K562 (cell line): ENCODE measurements around the gene CPNE1. TPM values are rescaled to one million over a fixed set of nuclear protein-coding genes. Genes with fewer than 3 reads are reported as not detected.

Experiments
- ATAC-seq: fragments of 200-7000 bp; cut with Tn5 transposase; 3 replicates; pipeline ENCODE4 v1.9.1; 2020; ENCODE audit warnings: moderate library complexity
- BruUV-seq: library from RNA; stranded (reverse); fragments of 400-500 nt; replicated peaks from 2 replicates; lab custom pipeline; 2021; lab: Mats Ljungman, UMichigan
- CTCF ChIA-PET: fragments of 300-600 bp; formaldehyde crosslinking; extraction: SDS; loops from one replicate; lab custom pipeline; 2021; ENCODE audit warnings: low intra/inter-chr PET ratio; lab: Yijun Ruan, JAX
- POLR2A ChIA-PET: fragments of 300-600, 350-650 bp; sonication (Branson Sonifier 250); formaldehyde crosslinking; extraction: SDS; loops from one replicate; lab custom pipeline; 2021; ENCODE audit warnings: antibody characterized with exemption, inconsistent platforms; lab: Yijun Ruan, JAX
- DNase-seq, 4 experiments: peaks; one replicate each; pipeline versions ENCODE4 v3.0.0 to v3.0.0-alpha.2; 2011 to 2018; ENCODE audit warnings: low spot score in 3 of 4, mixed read lengths in 3 of 4; ENCODE audit errors: extremely low read depth in 1 of 4
- FAIRE-seq: peaks from 2 replicates; lab custom pipeline; 2011; peaks lifted over from hg19 to GRCh38; lab: Jason Lieb, UNC
- H2AFZ ChIP-seq: 2 replicates; pipeline ENCODE4 v1.6.0; 2011; ENCODE audit warnings: low read depth, low read length, control low read depth, inconsistent platforms
- H3K27ac ChIP-seq: fragments of 200-600 bp; 3 replicates; pipeline ENCODE4 v1.8.0; 2011; ENCODE audit warnings: low read depth, mild to moderate bottlenecking, control low read depth, inconsistent platforms, low read length, moderate library complexity, mixed read lengths; ENCODE audit errors: extremely low read depth
- H3K27me3 ChIP-seq, 2 experiments: fragments of 300-600 bp in 1 of 2; 2 replicates in 1 of 2; 3 replicates in 1 of 2; pipeline versions ENCODE4 v1.6.0 to v1.8.0; 2011; ENCODE audit warnings: inconsistent platforms in 2 of 2, low read length in 2 of 2, mild to moderate bottlenecking in 1 of 2, mixed read lengths in 1 of 2, moderate library complexity in 1 of 2; ENCODE audit not compliant: control insufficient read depth in 2 of 2, insufficient read depth in 2 of 2
- H3K36me3 ChIP-seq: fragments of 300-600 bp; 3 replicates; pipeline ENCODE4 v1.8.0; 2011; ENCODE audit warnings: mild to moderate bottlenecking, low read length, inconsistent platforms; ENCODE audit not compliant: control insufficient read depth, insufficient read depth
- H3K4me1 ChIP-seq, 2 experiments: fragments of 200-600 bp in 1 of 2; replicated peaks in 1 of 2; 2 replicates in 1 of 2; 3 replicates in 1 of 2; pipeline versions ENCODE4 v1.5.1 to v1.8.0; 2011; ENCODE audit warnings: inconsistent platforms in 2 of 2, low read length in 2 of 2, mild to moderate bottlenecking in 1 of 2, mixed read lengths in 1 of 2, moderate library complexity in 1 of 2; ENCODE audit not compliant: control insufficient read depth in 2 of 2, insufficient read depth in 2 of 2
- H3K4me2 ChIP-seq: 2 replicates; pipeline ENCODE4 v1.6.1; 2011; ENCODE audit warnings: low read length, control low read depth, inconsistent platforms, mixed read lengths; ENCODE audit not compliant: insufficient read depth
- H3K4me3 ChIP-seq: fragments of 200-600 bp; sonication (generic), shearing (Covaris generic); 2 replicates; pipeline ENCODE4 v1.5.1; 2016; ENCODE audit warnings: control low read depth, inconsistent platforms
- H3K79me2 ChIP-seq: fragments of 200-600 bp; 3 replicates; pipeline ENCODE4 v1.8.0; 2011; ENCODE audit warnings: low read length, inconsistent platforms; ENCODE audit not compliant: control insufficient read depth, insufficient read depth
- H3K9ac ChIP-seq, 2 experiments: 2 replicates each; pipeline versions ENCODE4 v1.6.0 to v1.6.1; 2011; ENCODE audit warnings: low read depth in 2 of 2, low read length in 2 of 2, control low read depth in 1 of 2, inconsistent platforms in 1 of 2, mild to moderate bottlenecking in 1 of 2, mixed read lengths in 1 of 2; ENCODE audit not compliant: insufficient read depth in 1 of 2
- H3K9me1 ChIP-seq: one replicate; pipeline ENCODE4 v1.6.0; 2011; ENCODE audit warnings: inconsistent platforms, mild to moderate bottlenecking, low read length, moderate library complexity; ENCODE audit not compliant: control insufficient read depth, insufficient read depth
- H3K9me3 ChIP-seq: replicated peaks from 2 replicates; pipeline ENCODE4 v1.5.1; 2011; ENCODE audit warnings: low read depth, low read length, inconsistent platforms; ENCODE audit not compliant: control insufficient read depth, insufficient read depth
- H4K20me1 ChIP-seq: replicated peaks from 2 replicates; pipeline ENCODE4 v1.6.1; 2011; ENCODE audit warnings: low read length, inconsistent platforms, mixed read lengths; ENCODE audit not compliant: control insufficient read depth, insufficient read depth
- C11orf30 ChIP-seq: fragments of 450-650 bp; IDR thresholded peaks from 2 replicates; pipeline ENCODE4 v1.6.1; 2016; ENCODE audit warnings: low read depth, mild to moderate bottlenecking
- FOXP1 ChIP-seq: sonication (generic); formaldehyde crosslinking; IDR thresholded peaks from 2 replicates; pipeline ENCODE4 v1.8.0; 2022; ENCODE audit warnings: mild to moderate bottlenecking, missing genetic modification reagents
- MAFF ChIP-seq: IDR thresholded peaks from 2 replicates; pipeline ENCODE4 v1.6.1; 2012; ENCODE audit warnings: low read length, improper control_type of control experiment
- NFXL1 ChIP-seq: fragments of 450-650 bp; formaldehyde crosslinking; IDR thresholded peaks from 2 replicates; pipeline ENCODE4 v1.4.0; 2021; ENCODE audit warnings: mild to moderate bottlenecking
- NR1H2 ChIP-seq: sonication (generic); formaldehyde crosslinking; IDR thresholded peaks from 2 replicates; pipeline ENCODE4 v1.4.0; 2020; ENCODE audit warnings: mild to moderate bottlenecking, missing genetic modification reagents
- RNF2 ChIP-seq: sonication (generic); IDR thresholded peaks from 2 replicates; pipeline ENCODE4 v1.6.1; 2016
- SAFB ChIP-seq: fragments of 200-400 bp; formaldehyde crosslinking; IDR thresholded peaks from 2 replicates; pipeline ENCODE4 v1.6.1; 2017; ENCODE audit warnings: low read depth, low read length, borderline replicate concordance
- SIX5 ChIP-seq, 2 experiments: IDR thresholded peaks; 2 replicates each; pipeline ENCODE4 v1.6.1; 2011; ENCODE audit warnings: low read length in 2 of 2, borderline replicate concordance in 1 of 2, low read depth in 1 of 2, mild to moderate bottlenecking in 1 of 2, moderate library complexity in 1 of 2; ENCODE audit not compliant: insufficient read depth in 1 of 2
- SREBF2 ChIP-seq: sonication (generic); formaldehyde crosslinking; IDR thresholded peaks from 2 replicates; pipeline ENCODE4 v1.4.0; 2020; ENCODE audit warnings: mild to moderate bottlenecking, missing genetic modification reagents
- TCF7 ChIP-seq: sonication (generic); IDR thresholded peaks from 2 replicates; pipeline ENCODE4 v1.6.1; 2016; ENCODE audit warnings: antibody characterized with exemption, borderline replicate concordance
- TGIF2 ChIP-seq: sonication (generic); formaldehyde crosslinking; IDR thresholded peaks from 2 replicates; pipeline ENCODE4 v1.8.1; 2022; ENCODE audit warnings: mild to moderate bottlenecking, missing genetic modification reagents, moderate library complexity
- ZNF507 ChIP-seq: conservative IDR thresholded peaks from 2 replicates; pipeline ENCODE4 v1.6.1; 2017; ENCODE audit warnings: missing genetic modification characterization, missing compliant biosample characterization
- ZNF76 ChIP-seq: fragments of 250-450 bp; sonication (Bioruptor Pico); IDR thresholded peaks from 2 replicates; pipeline ENCODE4 v1.4.0; 2020; ENCODE audit warnings: mild to moderate bottlenecking, moderate library complexity, borderline replicate concordance
- WGBS: fragments of 100-300 bp; shearing (Covaris generic); methylation state at CpG from one replicate; pipeline ENCODE4 v1.1.6; 2016; ENCODE audit warnings: low coverage, mixed read lengths; ENCODE audit not compliant: insufficient coverage; ENCODE audit errors: missing lambda C conversion rate; 5-methylcytosine and 5-hydroxymethylcytosine counted together
- in situ Hi-C: fragments of 300-500 bp; cut with MboI; formaldehyde crosslinking; loops from 4 replicates; pipeline ENCODE4 v1.15.0; 2018; ENCODE audit warnings: inconsistent platforms, mixed read lengths
- intact Hi-C: fragments of 100-400 bp; cut with micrococcal nuclease; formaldehyde crosslinking; loops from 2 replicates; pipeline ENCODE4 v1.14.2; 2022
- polyA plus RNA-seq, 8 experiments: library from polyadenylated mRNA; depleted of rRNA in 4 of 8; stranded (reverse) in 5 of 8; unstranded in 3 of 8; fragments of >200 nt; fragmentation: Nextera tagmentation in 2 of 8; fragmentation: Illumina TruSeq in 1 of 8; extraction: Ambion mirVana in 2 of 8; extraction: Trizol in 1 of 8; gene quantifications; 2 replicates each; pipeline versions ENCODE4 v1.2.1 to v1.2.3, GENCODE V29; 2011 to 2014; ENCODE audit warnings: inconsistent platforms in 1 of 8, missing spikeins in 1 of 8
- total RNA-seq, 7 experiments: library from RNA; depleted of rRNA in 6 of 7; stranded (reverse); fragments of >200 nt in 6 of 7; fragmentation: Illumina TruSeq in 2 of 7; extraction: Trizol in 2 of 7; gene quantifications; 2 replicates each; pipeline versions ENCODE4 v1.2.1 to v1.2.3, GENCODE V29; 2011 to 2021; ENCODE audit warnings: low replicate concordance in 1 of 7
- TF ChIP-seq, protein P1 (sequence below): fragments of 250-450 bp; sonication (Bioruptor Pico); IDR thresholded peaks from 2 replicates; pipeline ENCODE4 v1.4.0; 2020; ENCODE audit warnings: mild to moderate bottlenecking, moderate library complexity
- TF ChIP-seq, protein P2 (sequence below): fragments of 450-650 bp; formaldehyde crosslinking; IDR thresholded peaks from 2 replicates; pipeline ENCODE4 v1.4.0; 2020; ENCODE audit warnings: mild to moderate bottlenecking
- TF ChIP-seq, protein P3 (sequence below): fragments of 250-450 bp; sonication (Bioruptor Pico); IDR thresholded peaks from 2 replicates; pipeline ENCODE4 v1.8.0; 2021; ENCODE audit warnings: mild to moderate bottlenecking, moderate library complexity

CPNE1 gene
- total and polyA plus RNA-seq, 9 of the 15 experiments (the other 6 are each of a cell fraction or from before 2014, with no cell fraction given), result 42.1 to 102 (median 56.0) TPM

DNA sequence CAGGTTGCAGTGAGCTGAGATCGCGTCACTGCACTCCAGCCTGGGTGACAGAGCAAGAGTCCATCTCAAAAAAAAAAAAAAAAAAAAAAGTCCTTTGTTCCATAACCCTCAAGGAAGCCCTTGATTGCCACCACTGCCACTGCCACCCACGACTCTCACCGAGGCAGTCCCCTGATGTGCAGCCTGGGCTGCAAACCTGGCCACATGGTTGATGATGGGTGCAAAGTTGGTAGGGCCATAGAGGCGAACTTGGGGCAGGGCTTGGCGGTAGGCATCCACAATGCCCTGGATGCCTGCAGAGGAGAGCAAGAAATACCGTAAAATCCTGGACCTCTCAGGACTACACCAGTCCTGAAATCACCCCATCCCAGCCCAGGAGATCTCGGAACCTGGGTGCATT is 37.6 kb downstream of the CPNE1 start:
- Histone ChIP-seq H4K20me1 (no peaks in the 10 kb centered on the region), H3K9ac (no peak overlapping the region), H3K9me3 (no peaks in the 10 kb centered on the region), H3K4me3 (no peak overlapping the region), H3K36me3 (peaks cover 60% of the 10 kb centered on the region; the same call in 2 of the 3 replicates), H3K27ac (no peak overlapping the region), H3K4me2 (no peak overlapping the region), H3K4me1 (no peaks in the 10 kb centered on the region), H3K79me2 (no peaks in the 10 kb centered on the region), H3K27me3 (no peaks in the 10 kb centered on the region), H3K9me1 (no peaks in the 10 kb centered on the region), H2AFZ (no peak overlapping the region)
- ATAC-seq, result no peak
- ChIA-PET CTCF (no interaction called here), POLR2A (interaction anchor here (0.6 kb wide), 2 partner anchors 72 to 877 kb away, joined by 3 read pairs; no protein-coding TSS in a partner anchor)
- DNase-seq, result no peak
- no TSS peak for BruUV-seq
- WGBS, result 90% methylated on average over 8 of the region's 8 CpGs
- intact Hi-C loops (no loop called here), in situ Hi-C loops (no loop called here)
- no peak for FAIRE-seq
- no peak for TF ChIP-seq SIX5 (IDR thresholded peaks at IDR 0.05; ENCODE audit: borderline replicate concordance in 1 of 2, insufficient read depth in 1 of 2, low read depth in 1 of 2, low read length in 2 of 2)
- TF ChIP-seq FOXP1, result no peak
- no peak for TF ChIP-seq SREBF2 (CRISPR knock-in tag)
- TF ChIP-seq, protein P1, sequence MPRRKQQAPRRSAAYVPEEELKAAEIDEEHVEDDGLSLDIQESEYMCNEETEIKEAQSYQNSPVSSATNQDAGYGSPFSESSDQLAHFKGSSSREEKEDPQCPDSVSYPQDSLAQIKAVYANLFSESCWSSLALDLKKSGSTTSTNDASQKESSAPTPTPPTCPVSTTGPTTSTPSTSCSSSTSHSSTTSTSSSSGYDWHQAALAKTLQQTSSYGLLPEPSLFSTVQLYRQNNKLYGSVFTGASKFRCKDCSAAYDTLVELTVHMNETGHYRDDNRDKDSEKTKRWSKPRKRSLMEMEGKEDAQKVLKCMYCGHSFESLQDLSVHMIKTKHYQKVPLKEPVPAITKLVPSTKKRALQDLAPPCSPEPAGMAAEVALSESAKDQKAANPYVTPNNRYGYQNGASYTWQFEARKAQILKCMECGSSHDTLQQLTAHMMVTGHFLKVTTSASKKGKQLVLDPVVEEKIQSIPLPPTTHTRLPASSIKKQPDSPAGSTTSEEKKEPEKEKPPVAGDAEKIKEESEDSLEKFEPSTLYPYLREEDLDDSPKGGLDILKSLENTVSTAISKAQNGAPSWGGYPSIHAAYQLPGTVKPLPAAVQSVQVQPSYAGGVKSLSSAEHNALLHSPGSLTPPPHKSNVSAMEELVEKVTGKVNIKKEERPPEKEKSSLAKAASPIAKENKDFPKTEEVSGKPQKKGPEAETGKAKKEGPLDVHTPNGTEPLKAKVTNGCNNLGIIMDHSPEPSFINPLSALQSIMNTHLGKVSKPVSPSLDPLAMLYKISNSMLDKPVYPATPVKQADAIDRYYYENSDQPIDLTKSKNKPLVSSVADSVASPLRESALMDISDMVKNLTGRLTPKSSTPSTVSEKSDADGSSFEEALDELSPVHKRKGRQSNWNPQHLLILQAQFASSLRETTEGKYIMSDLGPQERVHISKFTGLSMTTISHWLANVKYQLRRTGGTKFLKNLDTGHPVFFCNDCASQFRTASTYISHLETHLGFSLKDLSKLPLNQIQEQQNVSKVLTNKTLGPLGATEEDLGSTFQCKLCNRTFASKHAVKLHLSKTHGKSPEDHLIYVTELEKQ (CRISPR knock-in tag), result no peak
- TF ChIP-seq NR1H2 (CRISPR knock-in tag), result no peak
- no peak for TF ChIP-seq MAFF
- TF ChIP-seq TCF7, result no peak
- no peak for TF ChIP-seq C11orf30
- TF ChIP-seq TGIF2 (CRISPR knock-in tag), result no peak
- no peak for TF ChIP-seq ZNF507
- TF ChIP-seq, protein P2, sequence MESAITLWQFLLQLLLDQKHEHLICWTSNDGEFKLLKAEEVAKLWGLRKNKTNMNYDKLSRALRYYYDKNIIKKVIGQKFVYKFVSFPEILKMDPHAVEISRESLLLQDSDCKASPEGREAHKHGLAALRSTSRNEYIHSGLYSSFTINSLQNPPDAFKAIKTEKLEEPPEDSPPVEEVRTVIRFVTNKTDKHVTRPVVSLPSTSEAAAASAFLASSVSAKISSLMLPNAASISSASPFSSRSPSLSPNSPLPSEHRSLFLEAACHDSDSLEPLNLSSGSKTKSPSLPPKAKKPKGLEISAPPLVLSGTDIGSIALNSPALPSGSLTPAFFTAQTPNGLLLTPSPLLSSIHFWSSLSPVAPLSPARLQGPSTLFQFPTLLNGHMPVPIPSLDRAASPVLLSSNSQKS, result no peak
- TF ChIP-seq RNF2, result no peak
- TF ChIP-seq ZNF76, result no peak
- TF ChIP-seq, protein P3, sequence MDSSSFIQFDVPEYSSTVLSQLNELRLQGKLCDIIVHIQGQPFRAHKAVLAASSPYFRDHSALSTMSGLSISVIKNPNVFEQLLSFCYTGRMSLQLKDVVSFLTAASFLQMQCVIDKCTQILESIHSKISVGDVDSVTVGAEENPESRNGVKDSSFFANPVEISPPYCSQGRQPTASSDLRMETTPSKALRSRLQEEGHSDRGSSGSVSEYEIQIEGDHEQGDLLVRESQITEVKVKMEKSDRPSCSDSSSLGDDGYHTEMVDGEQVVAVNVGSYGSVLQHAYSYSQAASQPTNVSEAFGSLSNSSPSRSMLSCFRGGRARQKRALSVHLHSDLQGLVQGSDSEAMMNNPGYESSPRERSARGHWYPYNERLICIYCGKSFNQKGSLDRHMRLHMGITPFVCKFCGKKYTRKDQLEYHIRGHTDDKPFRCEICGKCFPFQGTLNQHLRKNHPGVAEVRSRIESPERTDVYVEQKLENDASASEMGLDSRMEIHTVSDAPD (CRISPR knock-in tag), result no peak
- no peak for TF ChIP-seq NFXL1 (CRISPR knock-in tag)
- TF ChIP-seq SAFB, result no peak
